Upper lobe of left lung (tissue), 4 donors: ENCODE measurements around the gene IRF2.

ENCODE experiments used
- CTCF ChIP-seq, 6 experiments: fragments of 450-650 bp in 4 of 6; fragments of 200-600 bp in 2 of 6; sonication (generic) in 2 of 6; IDR thresholded peaks; one replicate each; pipeline ENCODE4 v1.5.1; 2016 to 2019; ENCODE audit warnings: antibody characterized with exemption in 6 of 6
- POLR2A ChIP-seq, 4 donors: fragments of 450-650 bp; IDR thresholded peaks; one replicate each; pipeline ENCODE4 v1.5.1; 2016 to 2017; ENCODE audit warnings: antibody characterized with exemption in 4 of 4, mild to moderate bottlenecking in 2 of 4

GRCh38 chr4:184419976-184420375 is 54.4 kb downstream of the IRF2 start:
- TF ChIP-seq CTCF (IDR thresholded peaks at IDR 0.05), result no peak
- TF ChIP-seq POLR2A (IDR thresholded peaks at IDR 0.05), result no peak
